ENCODE data around the gene CDC42EP4. TPM values are rescaled to one million over a fixed set of nuclear protein-coding genes. Genes with fewer than 3 reads are reported as not detected.

The CDC42EP4 gene
- total RNA-seq, 4 donors from 2014 or later = 35.8 to 57.0 (median 47.1) TPM

- H3K27ac ChIP-seq = no peak overlapping the region
- ATAC-seq (no peak), DNase-seq (no peak)
- H3K9me3 ChIP-seq = no peaks in the 10 kb centered on the region
- no peak overlapping the region for H3K4me3 ChIP-seq
- in situ Hi-C loops (cut with MboI; ENCODE audit: low sequenced_read_pairs in 4 of 4) = loop anchor here in 3 of 4 donors (25.0 kb wide), 1 partner anchor 621 kb away; no protein-coding TSS in a partner anchor
- H3K36me3 ChIP-seq = no peaks in the 10 kb centered on the region
- TF ChIP-seq, protein P1, sequence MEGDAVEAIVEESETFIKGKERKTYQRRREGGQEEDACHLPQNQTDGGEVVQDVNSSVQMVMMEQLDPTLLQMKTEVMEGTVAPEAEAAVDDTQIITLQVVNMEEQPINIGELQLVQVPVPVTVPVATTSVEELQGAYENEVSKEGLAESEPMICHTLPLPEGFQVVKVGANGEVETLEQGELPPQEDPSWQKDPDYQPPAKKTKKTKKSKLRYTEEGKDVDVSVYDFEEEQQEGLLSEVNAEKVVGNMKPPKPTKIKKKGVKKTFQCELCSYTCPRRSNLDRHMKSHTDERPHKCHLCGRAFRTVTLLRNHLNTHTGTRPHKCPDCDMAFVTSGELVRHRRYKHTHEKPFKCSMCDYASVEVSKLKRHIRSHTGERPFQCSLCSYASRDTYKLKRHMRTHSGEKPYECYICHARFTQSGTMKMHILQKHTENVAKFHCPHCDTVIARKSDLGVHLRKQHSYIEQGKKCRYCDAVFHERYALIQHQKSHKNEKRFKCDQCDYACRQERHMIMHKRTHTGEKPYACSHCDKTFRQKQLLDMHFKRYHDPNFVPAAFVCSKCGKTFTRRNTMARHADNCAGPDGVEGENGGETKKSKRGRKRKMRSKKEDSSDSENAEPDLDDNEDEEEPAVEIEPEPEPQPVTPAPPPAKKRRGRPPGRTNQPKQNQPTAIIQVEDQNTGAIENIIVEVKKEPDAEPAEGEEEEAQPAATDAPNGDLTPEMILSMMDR (IDR thresholded peaks at IDR 0.05 in 4 of 5, conservative IDR thresholded peaks at IDR 0.05 in 1 of 5) = no peak
- TF ChIP-seq POLR2A (IDR thresholded peaks at IDR 0.05) = no peak
- intact Hi-C loops (cut with DNase I; ENCODE audit: low total_unique reads) = no loop called here
- H3K27me3 ChIP-seq = no peaks in the 10 kb centered on the region
- H3K4me1 ChIP-seq = peaks cover 5 to 23% of the 10 kb centered on the region in 2 donors
Measured at GRCh38 chr17:73358668-73359067, 46.9 kb upstream of the CDC42EP4 start.

DNA sequence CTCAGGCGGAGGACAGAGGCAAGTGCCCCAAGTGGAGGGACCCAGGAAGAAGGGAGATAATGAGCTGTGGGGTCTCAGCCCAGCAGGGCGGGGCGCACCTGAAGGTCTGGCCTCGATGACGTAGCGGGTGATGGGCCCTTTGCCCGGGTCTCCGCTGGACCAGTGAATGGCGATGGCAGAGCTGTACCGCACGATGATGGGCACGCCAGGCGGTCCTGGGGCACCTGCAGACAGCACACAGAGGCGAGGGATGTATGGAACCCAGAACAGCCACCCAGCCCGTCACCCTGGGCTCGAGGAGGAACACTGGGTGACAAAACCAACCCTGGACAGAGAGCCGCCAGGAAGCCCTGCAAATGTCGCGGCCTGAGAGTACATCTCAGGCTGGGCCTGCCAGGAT is 46.2 kb upstream of the CDC42EP4 start:
- ATAC-seq (no peak), DNase-seq (no peak)
- intact Hi-C loops (cut with DNase I; ENCODE audit: low total_unique reads) = no loop called here
- in situ Hi-C loops (cut with MboI; ENCODE audit: low sequenced_read_pairs in 4 of 4) = loop anchor here in 3 of 4 donors (25.0 kb wide), 1 partner anchor 621 kb away; no protein-coding TSS in a partner anchor
- Histone ChIP-seq H3K36me3 (no peaks in the 10 kb centered on the region), H3K27me3 (no peaks in the 10 kb centered on the region), H3K4me3 (no peak overlapping the region), H3K9me3 (no peaks in the 10 kb centered on the region), H3K4me1 (peaks cover 5 to 23% of the 10 kb centered on the region in 2 donors), H3K27ac (no peak overlapping the region)
- TF ChIP-seq, protein P1 (IDR thresholded peaks at IDR 0.05 in 4 of 5, conservative IDR thresholded peaks at IDR 0.05 in 1 of 5) = no peak
- TF ChIP-seq POLR2A (IDR thresholded peaks at IDR 0.05) = no peak

- DNase-seq (no peak), ATAC-seq (no peak)
- TF ChIP-seq, protein P1 (IDR thresholded peaks at IDR 0.05 in 4 of 5, conservative IDR thresholded peaks at IDR 0.05 in 1 of 5) = no peak
- no peak for TF ChIP-seq POLR2A (IDR thresholded peaks at IDR 0.05)
- Histone ChIP-seq H3K27me3 (no peaks in the 10 kb centered on the region), H3K36me3 (no peaks in the 10 kb centered on the region), H3K4me1 (peaks cover 5 to 23% of the 10 kb centered on the region in 2 donors), H3K4me3 (no peak overlapping the region), H3K9me3 (no peaks in the 10 kb centered on the region), H3K27ac (no peak overlapping the region)
- in situ Hi-C loops (cut with MboI; ENCODE audit: low sequenced_read_pairs in 4 of 4) = loop anchor here in 3 of 4 donors (25.0 kb wide), 1 partner anchor 620 kb away; no protein-coding TSS in a partner anchor
- intact Hi-C loops (cut with DNase I; ENCODE audit: low total_unique reads) = no loop called here
Measured at GRCh38 chr17:73357318-73357717, 45.5 kb upstream of the CDC42EP4 start.

GRCh38 chr17:73356561-73357170 is 44.9 kb upstream of the CDC42EP4 start:
- Histone ChIP-seq H3K4me3 (no peak overlapping the region), H3K36me3 (no peaks in the 10 kb centered on the region), H3K27ac (peak overlapping the region in 2 of 4 donors; percentile 8 to 36), H3K9me3 (no peaks in the 10 kb centered on the region), H3K27me3 (no peaks in the 10 kb centered on the region), H3K4me1 (peaks cover 5 to 23% of the 10 kb centered on the region in 2 donors)
- no peak for TF ChIP-seq POLR2A (IDR thresholded peaks at IDR 0.05)
- TF ChIP-seq, protein P1 (IDR thresholded peaks at IDR 0.05 in 4 of 5, conservative IDR thresholded peaks at IDR 0.05 in 1 of 5) = no peak
- ATAC-seq = no peak
- DNase-seq = no peak
- in situ Hi-C loops (cut with MboI; ENCODE audit: low sequenced_read_pairs in 4 of 4) (loop anchor here in 3 of 4 donors (25.0 kb wide), 1 partner anchor 619 kb away; no protein-coding TSS in a partner anchor), intact Hi-C loops (cut with DNase I; ENCODE audit: low total_unique reads) (no loop called here)
